Stimulated activated CD8-positive, alpha-beta memory T cell treated with anti-CD3 and anti-CD28 coated beads, Interleukin-2, amount 100 ng/mL, for 48 hours (primary cell): ENCODE results near the gene CAVIN1.
A peak's percentile ranks its signal among the peaks of the same experiment; 100 is the strongest.
"Not testable (repeated sequence)": the region's sequence is repeated elsewhere in the genome, so short reads cannot be mapped to it uniquely, and the experiment has no call there.

Experiments
- DNase-seq, 2 donors: peaks; one replicate each; pipeline ENCODE4 v3.0.0-alpha.2; 2020; ENCODE audit warnings: low read depth in 2 of 2

Gene CAVIN1

DNA sequence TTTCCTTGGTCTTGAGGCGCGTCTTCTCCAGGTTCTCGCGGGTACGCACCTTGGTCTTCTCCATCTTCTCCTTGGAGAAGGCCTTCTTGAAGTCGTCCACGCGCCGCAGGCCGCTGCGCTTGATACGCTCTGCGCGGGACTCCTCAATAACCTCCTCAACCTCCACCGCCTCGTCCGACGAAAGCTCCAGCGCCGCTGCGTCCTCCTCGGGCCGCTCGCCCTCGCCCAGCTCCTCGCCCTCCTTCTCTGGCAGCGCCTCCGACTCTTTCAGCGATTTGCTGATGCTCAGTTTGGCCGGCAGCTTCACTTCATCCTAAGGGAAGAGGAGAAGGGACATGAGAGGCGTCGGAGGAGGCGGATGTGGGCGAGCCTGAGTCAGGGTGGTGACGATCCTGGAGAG lies 18.0 kb downstream of the CAVIN1 start:
- DNase-seq, result no peak

DNA sequence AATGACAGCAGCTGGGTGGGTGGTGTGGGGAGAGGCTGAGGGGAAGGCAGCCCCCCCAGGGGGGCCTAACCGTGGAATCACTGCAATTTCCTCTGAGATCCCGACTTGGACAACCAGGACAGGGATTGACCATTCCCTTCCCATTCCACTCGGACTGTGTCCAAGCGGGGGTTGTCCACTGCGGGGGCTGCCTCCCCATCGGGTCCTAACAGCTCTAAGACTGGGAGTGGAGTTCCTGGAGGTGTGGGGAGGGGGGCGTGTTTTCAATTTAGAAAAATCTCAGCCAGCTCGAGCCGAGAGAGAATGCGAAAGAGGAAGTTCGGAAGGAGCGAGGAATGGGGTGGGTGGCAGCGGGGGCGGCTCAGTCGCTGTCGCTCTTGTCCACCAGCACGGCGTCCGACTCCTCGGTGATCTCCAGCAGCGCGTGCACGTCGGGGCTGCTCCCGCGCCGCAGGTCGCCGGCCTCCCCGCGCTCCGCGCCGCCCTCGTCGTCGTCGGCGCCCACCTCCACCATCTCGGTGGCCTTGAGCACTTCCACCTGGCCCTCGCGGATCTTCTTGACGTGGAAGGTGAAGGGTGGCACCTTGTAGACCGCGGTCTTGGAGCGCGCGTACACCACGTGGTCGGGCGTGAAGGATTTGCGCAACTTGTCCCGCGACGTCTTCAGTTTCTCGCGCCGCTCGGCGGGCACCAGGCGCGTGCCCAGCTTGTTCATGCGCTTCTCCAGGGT lies 18.6 kb downstream of the CAVIN1 start:
- DNase-seq, result no peak

DNA sequence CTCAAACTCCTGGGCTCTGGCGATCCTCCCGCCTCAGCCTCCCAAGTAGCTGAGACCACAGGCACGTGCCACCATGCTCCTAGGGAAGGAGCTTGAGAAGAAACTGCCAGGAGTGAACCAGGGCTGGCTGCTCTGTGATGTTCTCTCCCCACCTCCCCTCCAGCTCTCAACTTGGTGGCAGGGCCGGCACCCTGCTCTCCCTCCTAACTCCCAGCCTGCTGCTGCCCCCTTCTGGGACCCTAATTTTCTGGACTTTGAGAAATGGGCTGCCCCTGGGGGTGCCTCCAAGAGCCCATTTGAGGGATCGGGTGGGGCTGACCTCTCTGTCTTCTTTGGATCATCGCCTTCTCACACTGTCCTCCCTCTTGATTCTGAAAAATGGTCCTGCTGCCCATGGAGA lies 19.9 kb downstream of the CAVIN1 start:
- DNase-seq, result peak; percentile 41 to 46

DNA sequence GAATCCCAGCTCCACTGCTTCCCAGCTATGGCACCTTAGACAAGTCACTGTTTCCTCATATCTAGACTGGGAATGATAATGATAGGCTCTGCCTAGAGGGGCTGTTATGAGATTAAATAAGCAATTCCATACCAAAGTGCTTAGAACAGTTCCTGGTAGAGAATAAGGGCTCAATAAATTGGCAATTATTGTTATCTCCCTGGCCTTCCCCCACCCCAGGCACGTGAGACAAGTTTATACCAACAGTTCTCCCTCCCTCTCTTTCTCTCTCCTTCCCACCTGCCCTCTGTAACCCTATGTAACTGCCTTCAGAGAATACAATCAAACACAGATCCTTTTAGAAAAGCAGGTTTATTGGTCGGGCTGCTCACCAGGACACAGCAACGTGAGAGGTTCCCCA lies 20.9 kb downstream of the CAVIN1 start:
- no peak for DNase-seq

DNA sequence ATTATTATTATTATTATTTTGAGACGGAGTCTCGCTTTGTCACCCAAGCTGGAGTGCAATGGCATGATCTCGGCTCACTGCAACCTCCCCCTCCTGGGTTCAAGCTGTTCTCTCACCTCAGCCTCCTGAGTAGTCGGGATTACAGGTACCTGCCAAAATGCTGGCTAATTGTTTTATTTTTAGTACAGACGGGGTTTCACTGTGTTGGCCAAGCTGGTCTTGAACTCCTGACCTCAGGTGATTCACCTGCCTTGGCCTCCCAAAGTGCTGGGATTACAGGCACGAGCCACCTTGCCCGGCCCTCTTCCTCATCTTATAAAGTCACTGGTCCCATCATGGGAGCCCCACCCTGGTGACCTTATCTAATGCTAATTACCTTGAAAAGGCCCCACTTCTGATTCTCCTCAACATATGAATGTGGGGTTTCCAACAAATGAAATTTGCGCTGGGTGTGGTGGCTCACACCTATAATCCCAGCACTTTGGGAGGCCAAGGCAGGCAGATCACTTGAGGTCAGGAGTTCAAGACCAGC lies 22.1 kb downstream of the CAVIN1 start:
- DNase-seq, result not testable (repeated sequence)

DNA sequence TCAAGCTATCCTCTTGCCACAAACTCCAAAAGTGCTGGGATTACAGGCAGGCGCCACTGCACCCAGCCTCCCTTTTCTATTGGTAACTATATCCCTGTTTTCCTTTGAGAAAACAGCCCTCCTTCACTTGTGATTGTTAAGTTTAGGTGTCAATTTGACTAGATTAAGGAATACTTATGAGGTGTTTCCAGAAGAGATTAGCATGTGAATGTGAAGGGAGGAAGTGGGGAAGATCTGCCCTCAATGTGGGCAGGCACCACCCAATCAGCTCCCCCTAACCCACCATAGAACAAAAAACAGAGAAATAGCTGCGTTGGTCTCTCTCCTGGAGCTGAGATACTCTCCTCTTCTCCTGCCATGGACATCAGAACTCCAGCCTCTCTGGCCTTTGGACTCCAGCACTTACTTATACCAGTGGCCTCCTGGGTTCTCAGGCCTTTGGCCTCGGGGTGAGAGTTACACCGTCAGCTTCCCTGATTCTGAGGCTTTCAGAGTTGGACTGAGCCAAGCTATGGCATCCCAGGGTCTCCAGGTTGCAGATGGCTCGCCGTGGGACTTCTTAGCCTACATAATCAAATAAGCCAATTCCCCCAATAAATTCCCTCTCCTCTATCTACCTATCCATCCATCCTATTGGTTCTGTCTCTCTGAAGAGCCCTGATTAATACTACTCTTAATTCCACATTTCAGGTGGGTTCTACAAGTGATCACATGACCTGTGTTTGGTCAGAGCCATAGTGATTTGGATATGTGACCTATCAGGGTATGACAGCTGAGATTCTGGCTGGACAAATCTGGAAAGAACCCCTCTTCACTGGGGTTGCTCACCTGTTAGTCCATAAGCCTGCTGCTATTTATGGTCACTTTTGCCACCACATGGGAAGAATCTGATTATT lies 22.9 kb downstream of the CAVIN1 start:
- no peak for DNase-seq

DNA sequence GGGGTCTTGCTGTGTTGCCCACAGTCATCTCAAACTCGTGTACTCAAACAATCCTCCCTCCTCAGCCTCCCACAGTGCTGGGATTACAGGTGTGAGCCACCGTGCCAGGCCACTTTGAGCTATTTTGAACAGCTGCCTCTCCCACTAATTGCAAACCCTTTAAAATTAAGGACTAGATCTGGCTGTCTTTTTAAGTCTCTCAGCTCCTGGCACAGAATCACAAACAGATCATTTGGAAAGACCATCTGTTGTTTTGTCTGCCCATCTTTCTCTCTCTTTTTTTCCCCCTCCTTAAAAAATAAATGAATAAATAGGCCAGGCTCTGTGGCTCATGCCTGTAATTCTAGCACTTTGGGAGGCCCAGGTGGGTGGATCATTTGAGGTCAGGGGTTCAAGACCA lies 23.9 kb downstream of the CAVIN1 start:
- DNase-seq, result no peak

DNA sequence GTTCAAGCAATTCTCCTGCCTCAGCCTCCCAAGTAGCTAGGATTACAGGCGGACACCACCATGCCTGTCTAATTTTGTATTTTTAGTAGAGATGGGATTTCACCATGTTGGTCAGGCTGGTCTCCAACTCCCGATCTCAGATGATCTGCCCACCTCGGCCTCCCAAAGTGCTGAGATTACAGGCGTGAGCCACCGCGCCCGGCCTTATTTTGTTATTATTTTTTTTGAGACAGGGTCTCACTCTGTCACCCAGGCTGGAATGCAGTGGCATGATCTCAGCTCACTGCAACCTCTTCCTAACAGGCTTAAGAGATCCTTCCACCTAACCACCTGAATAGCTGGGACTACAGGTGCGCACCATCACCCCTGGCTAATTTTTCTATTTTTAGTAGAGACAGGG lies 27.5 kb downstream of the CAVIN1 start:
- not testable (repeated sequence) for DNase-seq

DNA sequence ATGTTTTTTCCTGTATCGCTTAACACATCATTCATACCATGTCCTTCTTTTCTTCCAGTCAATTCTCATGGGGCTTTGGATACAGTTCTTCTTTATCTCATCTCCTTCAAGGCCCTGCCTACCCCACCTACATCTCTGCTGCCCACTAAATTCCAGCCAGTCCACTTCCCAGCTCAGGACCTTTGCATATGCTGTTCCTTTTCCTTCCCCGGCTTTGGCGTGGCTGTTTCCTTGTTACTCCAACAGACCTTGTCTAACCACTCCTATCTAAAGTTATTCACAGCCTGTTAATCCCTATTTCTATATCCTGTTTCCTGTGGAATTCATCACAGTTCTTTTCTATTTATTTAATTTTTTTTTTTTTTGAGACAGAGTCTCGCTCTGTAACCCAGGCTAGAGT lies 28.2 kb downstream of the CAVIN1 start:
- DNase-seq, result no peak

DNA sequence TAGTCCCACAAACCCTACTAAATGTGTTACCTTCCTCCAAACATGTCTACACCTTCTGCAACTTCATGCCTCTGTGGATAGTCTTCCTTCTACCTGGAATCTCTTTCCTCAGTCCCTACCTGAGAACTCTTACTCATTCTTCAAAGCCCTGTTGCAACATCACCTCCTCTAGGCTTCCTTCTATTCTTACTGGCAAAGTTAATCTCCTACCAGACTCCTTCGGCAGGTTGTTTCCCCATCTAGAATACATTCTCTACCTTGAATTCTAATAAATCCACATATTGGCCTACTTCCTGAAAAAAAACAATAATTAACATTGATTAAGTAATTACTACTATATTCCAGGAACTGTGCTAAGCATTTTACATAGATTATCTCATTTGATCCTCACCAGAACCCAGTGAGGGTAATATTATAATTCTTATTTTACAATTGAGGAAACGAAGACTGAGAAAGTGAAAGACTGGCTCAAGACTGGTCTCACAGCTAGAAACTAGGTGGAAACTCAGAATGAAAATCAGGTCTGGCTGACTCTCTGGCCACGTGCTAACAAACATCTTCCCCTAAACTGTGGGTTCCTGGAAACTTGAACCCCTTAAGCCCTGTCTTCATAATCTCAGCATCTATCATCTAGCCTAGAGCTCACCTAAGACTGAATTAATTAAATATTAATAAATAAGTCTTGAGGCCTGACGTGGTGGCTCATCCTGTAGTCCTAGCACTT lies 30.2 kb downstream of the CAVIN1 start:
- DNase-seq, result no peak

DNA sequence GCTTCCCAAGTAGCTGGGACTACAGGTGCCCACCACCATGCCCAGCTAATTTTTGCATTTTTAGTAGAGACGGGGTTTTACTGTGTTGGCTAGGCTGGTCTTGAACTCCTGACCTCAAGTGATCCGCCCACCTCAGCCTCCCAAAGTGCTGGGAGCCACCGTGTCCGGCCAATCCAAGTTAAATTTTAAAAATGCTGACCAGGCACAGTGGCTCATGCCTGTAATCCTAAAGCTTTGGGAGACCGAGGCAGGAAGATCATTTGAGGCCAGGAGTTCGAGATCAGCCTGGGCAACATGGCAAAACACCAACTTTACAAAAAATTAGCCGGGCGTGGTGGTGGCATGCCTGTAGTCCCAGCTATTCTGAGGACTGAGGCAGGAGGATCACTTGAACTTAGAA lies 31.6 kb downstream of the CAVIN1 start:
- not testable (repeated sequence) for DNase-seq

DNA sequence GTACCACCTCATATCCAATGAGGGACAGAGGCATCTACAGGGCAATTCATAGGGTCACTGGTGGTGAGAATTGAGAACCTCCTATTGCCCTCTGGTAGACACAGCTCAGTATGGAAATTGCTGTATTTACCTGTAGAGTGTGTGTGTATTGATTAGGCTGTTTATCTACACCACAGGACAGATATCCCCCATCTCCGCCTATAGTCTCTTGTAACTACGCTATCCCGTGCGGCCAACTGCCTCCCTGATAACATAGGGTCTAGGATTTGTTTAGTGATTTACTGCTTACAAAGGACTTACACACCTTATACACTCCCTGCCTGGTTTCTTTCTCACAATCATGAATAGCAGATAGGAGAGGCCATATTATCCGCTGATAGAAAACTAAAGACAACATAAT lies 33.2 kb downstream of the CAVIN1 start:
- no peak for DNase-seq

DNA sequence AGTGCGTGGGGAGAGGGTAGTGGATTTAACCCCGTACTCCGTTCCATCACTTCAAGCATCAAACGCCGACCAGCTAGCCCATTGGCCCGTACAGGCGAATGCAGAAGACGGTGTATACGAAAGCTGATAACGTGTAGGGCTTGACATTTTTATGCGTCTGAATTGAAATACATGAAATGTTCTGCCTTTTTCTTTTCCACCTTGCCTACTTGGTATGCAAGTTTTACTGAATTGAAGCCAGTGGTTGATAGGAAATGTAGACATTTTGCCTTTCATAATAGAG lies 34.0 kb downstream of the CAVIN1 start:
- peak; percentile 63 to 74 for DNase-seq

DNA sequence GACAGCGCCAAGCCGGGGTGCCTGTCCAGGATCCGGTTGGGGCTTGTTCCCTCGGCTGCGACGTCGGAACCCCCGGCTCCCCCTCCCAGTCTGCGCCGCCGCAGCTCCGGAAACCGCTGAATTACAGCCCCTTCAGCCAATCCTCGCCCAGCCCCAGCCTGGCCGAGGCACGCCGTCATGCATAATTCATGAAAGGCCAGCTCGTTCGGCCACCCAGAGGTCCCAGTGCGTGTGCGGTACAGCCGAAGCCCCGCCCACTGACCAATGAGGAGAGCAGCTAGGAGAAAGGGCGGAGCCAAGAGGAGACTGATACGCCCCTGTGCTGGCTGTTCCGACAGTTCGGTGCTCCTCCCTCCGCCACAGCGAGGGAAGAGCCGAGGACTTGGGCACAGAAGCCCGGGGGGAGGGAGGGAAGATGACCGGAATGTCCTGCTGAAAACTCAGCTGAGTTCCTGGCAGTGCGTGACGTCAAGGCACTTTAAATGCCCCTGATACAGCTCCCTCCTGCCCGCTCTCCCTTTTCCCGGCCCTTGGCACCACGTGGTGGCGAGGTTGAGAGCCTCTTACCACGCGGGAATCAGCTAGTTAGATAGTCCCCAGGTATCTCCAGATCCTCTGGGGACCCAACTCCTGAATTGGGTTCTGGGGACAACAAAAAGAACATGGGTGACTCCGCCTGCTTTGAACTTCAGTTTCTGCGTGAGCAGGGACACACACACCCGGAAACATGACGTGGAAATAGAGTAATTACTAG lies 34.5 kb downstream of the CAVIN1 start, which contains the start of gene STAT3:
TSS of gene STAT3 (minus strand) at position 62 of the 754 bp plus-strand sequence. CDS start 39,926 bp downstream, outside the sequence.
- DNase-seq, result peak; percentile 100

DNA sequence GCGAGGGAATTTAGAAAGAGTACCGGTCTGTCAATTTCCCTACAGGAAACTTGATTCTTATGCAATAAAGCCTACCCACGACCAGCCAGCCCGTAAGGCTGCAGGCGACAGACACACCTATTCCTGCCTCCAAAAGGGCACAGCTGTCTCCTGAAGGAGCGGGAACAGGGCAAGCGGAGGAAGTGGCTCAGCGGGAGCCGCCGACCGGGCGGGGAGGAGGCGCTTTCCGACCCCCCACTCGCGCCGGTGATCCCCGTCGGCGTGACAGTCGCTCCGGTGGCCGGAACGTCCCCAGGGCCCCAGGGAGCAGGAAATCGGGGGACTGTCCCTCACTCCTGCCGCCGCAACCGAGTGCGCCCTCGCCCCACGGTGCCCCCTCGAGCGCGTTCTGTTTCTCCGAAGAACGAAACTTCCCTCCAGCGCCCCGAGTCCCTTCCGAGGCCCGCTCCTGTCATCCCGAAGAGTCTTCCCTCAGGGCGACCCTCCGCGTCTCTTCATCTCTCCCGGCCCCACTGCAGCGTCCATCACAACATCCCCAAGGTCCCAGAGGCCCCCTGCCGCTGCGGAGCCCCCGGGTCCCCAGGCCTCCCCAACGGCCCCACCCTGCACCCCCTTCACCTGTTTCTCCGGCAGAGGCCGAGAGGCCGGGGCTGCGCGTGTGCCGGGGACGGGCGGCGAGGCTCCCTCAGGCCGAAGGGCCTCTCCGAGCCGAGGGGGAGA lies 35.2 kb downstream of the CAVIN1 start:
- peak in 1 of 2 donors; percentile 19 for DNase-seq

DNA sequence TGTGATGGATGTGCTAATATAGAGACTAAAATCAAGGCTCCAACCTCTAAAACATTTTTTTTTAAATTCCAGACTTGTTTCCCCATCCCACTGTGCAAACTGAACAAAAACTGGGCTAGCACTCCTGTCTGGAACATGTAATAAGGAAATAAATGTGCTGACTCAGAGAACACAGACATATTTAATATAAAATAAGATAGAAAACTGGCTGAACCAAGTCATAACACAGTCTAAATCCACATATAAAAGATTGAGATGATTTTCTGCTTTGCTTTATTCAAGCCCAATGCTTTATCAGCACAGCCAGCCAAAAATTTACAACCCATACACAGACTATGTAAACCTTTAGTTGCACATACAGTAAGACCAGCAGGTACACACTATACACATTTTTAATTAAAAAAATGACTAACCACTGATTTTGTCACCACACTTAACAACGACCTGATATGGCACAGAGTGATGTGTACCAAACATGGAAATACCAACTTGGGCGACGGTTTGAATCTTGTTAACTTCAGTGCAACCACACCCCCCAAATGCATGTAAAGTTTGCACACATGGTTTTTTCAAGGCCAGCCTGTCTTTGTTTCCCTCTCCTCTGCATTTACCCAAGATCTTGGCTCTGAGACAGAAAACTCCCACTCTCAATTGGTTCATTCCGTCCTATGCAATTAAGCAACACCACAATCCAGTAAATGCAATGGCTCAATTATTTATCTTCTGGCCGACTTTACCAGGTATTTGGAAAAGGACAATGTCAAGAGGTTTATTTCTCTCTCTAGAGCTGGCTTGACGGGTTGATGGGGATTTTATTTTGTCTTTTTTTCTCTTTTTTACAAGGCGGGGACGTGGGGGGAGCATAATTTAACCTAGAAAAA lies 36.0 kb downstream of the CAVIN1 start:
- no peak for DNase-seq

DNA sequence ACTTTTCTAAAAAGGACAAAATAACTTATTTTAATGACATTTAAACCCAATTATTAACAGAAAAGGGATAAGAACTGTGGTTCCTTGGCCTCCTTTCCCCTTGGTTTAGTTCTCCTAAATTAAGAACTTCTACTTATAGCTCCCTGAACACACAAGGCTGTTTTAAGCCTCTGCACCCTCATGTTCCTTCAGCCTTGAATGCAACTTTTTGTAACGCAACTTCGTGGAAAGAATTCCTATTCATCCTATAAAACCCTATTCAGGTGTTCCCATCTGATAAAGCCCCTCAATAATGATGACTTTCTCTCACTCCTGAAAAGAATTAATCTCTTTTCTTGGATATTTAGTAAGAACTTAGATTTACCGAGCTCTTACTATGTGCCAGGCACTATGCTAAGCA lies 41.2 kb downstream of the CAVIN1 start:
- no peak for DNase-seq

DNA sequence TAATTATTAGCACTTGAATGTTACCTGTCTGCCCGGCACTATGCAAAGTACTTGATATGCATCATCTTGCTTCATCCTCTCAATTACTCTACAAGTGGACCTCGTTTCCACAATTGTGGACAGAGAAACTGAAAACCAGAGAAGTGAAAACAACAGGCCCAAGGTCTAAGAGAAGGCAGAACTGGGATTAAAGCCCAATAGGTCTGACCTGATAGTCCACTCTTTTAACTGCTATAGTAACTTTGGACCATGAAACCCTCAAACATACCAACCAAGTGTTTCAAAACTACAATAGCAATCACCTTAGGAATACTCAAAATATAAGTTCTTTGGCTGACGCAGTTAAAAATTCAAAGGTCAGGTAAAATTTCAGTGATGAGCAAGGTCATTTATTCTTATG lies 42.1 kb downstream of the CAVIN1 start:
- no peak for DNase-seq

DNA sequence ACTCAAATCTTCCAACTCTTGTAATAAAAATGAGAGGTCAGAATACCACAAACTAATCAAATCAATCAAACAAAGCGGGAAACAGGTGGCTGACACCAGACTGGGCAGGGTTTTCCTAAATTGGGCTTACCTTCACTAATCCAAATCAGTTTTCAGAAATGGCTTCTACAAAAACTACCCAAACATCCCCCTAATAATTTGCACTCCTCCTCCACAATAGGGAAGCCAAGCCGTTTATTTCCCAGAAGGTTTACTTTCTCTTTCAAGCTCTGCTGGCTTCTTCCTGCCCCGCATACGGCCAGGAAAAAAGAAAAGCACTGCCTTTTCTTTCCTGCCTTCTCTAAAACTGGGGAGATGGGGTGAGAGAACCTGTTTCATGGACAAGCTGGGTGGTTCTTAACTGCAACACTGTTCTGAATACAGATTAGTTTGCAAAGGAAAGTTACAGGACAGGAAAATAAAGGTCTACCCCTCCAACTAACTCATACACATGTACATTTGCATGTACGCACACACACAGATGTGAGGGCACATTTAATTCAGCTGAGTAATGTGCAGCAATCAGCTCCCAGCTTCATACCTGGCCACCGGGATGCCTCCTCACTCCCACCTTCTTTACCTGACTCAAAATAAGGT lies 44.0 kb downstream of the CAVIN1 start:
- no peak for DNase-seq
